ENCODE data around the gene GABBR1. TPM values are rescaled to one million over a fixed set of nuclear protein-coding genes. Genes with fewer than 3 reads are reported as not detected.

GABBR1 gene
- total RNA-seq, 1 donor from 2014 or later: 6.4 TPM

GRCh38 chr6:29567541-29567940 lies 65.4 kb downstream of the GABBR1 start:
- no peak overlapping the region for H3K4me3 ChIP-seq (ENCODE audit: low read depth, low read length)
- DNase-seq (ENCODE audit: low read depth): no peak
- TF ChIP-seq CTCF (conservative IDR thresholded peaks at IDR 0.05; ENCODE audit: low read depth, low read length): no peak

DNA sequence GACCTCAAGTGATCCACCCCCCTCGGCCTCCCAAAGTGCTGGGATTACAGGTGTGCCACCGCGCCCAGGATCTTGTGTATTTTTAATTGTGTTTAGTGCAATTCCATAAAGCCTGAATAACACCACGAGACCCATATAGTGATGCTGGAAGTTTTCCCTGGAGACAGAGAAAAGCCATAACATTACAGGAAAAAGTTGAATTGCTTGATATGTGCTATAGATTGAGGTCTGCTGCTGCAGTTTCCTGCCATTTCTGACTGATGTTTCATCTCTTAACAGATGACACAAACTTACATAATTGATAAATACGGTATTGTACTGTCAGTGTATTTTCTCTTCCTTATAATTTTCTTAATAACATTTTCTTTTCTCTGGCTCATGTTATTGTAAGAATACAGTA lies 66.1 kb downstream of the GABBR1 start:
- TF ChIP-seq CTCF (conservative IDR thresholded peaks at IDR 0.05; ENCODE audit: low read depth, low read length): no peak
- no peak for DNase-seq (ENCODE audit: low read depth)
- no peak overlapping the region for H3K4me3 ChIP-seq (ENCODE audit: low read depth, low read length)

DNA sequence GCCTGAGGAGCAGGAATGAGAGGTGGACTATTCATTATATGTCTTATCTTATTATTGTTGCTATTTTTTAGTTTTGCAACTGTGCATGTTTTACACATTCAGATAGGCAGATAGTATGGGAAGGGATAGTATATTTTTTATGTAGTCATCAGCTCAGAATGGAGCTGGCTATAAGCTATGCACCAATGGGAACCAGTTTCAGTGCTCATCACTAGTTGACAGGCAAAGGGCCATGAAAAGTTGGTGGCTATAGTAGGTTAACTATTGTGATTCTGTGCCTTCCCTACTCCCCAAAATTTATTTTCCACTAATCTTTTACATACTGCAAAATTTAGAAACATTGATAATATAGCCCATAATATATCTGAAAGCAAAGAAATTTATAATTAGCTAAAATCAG lies 68.1 kb downstream of the GABBR1 start:
- DNase-seq (ENCODE audit: low read depth): no peak

DNA sequence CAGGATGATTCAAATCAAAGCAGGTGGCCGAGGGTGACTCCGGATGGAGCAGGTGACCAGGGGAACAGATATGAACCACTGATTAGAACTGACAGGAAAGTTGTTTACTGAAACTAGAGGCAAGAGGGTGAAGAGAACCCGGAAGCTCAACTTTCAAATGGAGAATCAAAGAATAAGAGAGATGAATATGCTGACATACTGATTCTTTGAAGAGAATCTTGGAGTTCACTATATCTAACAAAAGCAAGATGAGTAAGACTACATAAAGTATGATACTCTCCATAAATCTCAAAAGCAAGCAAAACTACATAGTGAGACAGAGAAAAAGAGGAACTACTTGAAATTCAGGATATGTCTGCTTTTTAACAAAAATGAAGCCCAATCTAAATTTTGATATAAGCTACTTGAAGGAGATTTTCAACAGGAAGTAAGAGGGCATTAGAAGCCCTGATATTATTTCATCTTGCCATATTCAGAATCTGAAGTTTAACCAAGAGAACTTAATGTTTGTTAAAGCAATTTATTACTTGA lies 69.5 kb downstream of the GABBR1 start:
- DNase-seq (ENCODE audit: low read depth): no peak
- TF ChIP-seq CTCF (conservative IDR thresholded peaks at IDR 0.05; ENCODE audit: low read depth, low read length): no peak
- no peak overlapping the region for H3K4me3 ChIP-seq (ENCODE audit: low read depth, low read length)

More for the DNA sequence above, 68.1 kb downstream of the GABBR1 start:
- no peak for TF ChIP-seq CTCF (conservative IDR thresholded peaks at IDR 0.05; ENCODE audit: low read depth, low read length)
- no peak overlapping the region for H3K4me3 ChIP-seq (ENCODE audit: low read depth, low read length)

- no peak overlapping the region for H3K4me3 ChIP-seq (ENCODE audit: low read depth, low read length)
- no peak for DNase-seq (ENCODE audit: low read depth)
- TF ChIP-seq CTCF (conservative IDR thresholded peaks at IDR 0.05; ENCODE audit: low read depth, low read length): no peak
These were observed 71.3 kb downstream of the GABBR1 start for GRCh38 chr6:29561606-29562181.

- no peak for DNase-seq (ENCODE audit: low read depth)
- TF ChIP-seq CTCF (conservative IDR thresholded peaks at IDR 0.05; ENCODE audit: low read depth, low read length): no peak
- no peak overlapping the region for H3K4me3 ChIP-seq (ENCODE audit: low read depth, low read length)
These were observed 71.9 kb downstream of the GABBR1 start for GRCh38 chr6:29561091-29561490.

Measured in epithelial cell of proximal tubule (primary cell).